AG09309 (cell line): ENCODE measurements around the gene GPR156.
"Not testable (repeated sequence)": the region's sequence is repeated elsewhere in the genome, so short reads cannot be mapped to it uniquely, and the experiment has no call there.

Experiments
- DNase-seq: peaks from one replicate; pipeline ENCODE4 v3.0.0-alpha.2; 2010; ENCODE audit warnings: low read depth
- H3K4me3 ChIP-seq: 2 replicates; pipeline ENCODE4 v1.5.1; 2011; ENCODE audit warnings: mild to moderate bottlenecking, low read depth, low read length, moderate library complexity; ENCODE audit not compliant: control insufficient read depth
- TF ChIP-seq, protein P1 (sequence below): IDR thresholded peaks from 2 replicates; pipeline ENCODE4 v1.5.1; 2011; ENCODE audit warnings: mild to moderate bottlenecking, low read depth, low read length, inconsistent platforms; ENCODE audit not compliant: insufficient read depth, control insufficient read depth; ENCODE audit errors: missing control alignments

GPR156 gene

DNA sequence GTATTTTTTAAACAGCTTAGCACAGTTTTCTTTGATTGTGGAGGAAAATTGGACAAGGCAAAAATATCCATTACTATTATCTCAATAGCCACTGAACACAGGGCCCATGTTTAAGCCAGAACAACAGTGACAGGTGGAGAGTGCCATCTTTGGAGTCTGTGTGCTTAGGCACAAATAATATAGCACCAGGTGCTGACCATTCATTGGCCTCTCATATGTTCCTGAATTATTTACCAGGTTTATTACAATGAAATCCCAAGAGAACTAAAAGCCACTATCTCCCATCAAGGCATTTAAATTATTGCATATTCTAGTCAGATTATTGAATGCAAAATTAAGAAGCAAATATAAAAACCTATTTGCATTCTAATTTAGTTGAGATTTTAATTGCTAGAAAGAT, 39.6 kb downstream of the GPR156 start:
- no peak for DNase-seq
- H3K4me3 ChIP-seq: no peak overlapping the region

DNA sequence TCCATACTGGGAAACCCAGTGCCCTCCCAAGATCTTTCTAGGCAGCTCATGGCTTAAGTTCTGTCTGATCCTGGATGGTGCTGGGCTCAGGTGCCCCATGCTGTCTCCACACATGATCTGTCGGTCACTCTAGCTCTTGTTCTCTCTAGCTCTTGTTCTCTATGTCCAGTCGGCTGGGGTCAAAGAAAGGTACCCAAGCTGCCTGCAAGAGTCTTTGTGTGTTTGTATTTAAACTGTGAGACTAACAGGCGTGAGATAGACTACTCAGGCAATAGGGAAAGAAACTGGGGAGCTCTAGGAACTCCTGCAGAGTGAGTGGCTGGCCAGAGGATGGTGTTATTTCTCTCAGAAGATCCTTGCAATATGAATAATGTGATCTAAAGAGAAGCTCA, 40.2 kb downstream of the GPR156 start:
- TF ChIP-seq, protein P1, sequence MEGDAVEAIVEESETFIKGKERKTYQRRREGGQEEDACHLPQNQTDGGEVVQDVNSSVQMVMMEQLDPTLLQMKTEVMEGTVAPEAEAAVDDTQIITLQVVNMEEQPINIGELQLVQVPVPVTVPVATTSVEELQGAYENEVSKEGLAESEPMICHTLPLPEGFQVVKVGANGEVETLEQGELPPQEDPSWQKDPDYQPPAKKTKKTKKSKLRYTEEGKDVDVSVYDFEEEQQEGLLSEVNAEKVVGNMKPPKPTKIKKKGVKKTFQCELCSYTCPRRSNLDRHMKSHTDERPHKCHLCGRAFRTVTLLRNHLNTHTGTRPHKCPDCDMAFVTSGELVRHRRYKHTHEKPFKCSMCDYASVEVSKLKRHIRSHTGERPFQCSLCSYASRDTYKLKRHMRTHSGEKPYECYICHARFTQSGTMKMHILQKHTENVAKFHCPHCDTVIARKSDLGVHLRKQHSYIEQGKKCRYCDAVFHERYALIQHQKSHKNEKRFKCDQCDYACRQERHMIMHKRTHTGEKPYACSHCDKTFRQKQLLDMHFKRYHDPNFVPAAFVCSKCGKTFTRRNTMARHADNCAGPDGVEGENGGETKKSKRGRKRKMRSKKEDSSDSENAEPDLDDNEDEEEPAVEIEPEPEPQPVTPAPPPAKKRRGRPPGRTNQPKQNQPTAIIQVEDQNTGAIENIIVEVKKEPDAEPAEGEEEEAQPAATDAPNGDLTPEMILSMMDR: no peak
- H3K4me3 ChIP-seq: no peak overlapping the region
- DNase-seq: no peak

More for the DNA sequence above, 39.6 kb downstream of the GPR156 start:
- TF ChIP-seq, protein P1: no peak

DNA sequence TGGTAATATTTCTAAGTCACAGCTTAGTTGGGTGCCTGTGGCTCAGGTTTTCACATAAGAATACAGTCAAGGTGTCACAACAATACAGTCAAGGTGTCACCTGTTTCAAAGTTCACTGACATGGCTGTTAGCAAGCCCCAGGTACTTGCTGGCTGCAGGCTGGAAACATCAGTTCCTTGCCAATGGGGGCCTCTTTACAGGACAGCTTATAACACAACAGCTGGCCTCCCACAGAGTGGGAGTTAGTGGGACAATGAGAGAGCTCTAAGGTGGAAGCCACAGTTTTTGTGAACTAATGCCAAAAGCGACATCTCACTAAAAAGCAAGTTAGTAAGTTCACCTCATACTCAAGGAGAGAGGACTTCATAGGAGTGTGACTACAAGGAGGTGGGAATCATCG, 45.4 kb downstream of the GPR156 start:
- no peak for DNase-seq
- no peak overlapping the region for H3K4me3 ChIP-seq
- TF ChIP-seq, protein P1: no peak

DNA sequence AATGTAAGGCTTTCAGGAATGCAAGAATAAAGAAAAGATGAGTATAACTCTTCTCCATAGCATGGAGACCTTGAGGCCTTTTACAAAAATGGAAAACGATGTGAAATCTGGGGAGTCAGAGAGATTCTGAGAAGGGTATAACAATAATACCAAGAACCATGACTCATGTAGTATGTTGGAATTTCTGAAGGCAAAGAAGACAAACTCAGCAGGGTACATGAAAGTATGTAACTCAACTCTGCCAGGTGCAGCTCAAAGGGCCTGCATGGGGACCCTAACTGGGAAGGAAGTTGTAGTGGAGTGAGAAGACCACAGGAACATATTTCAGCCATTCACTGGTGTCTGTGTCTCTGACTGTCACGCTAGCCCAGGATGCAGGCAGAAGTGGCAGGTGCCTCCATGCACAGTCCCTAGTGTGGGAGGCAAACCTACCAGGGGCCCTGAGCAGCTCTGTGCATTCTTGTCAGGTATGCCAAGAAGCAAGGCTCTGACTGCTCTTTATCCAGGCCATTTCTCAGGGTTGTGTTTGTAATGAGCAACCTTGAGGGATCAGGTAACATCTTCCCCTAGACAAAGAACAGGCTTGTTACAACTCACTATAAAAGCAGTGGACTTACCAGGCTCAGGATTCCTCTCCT, 57.2 kb downstream of the GPR156 start:
- DNase-seq: no peak
- TF ChIP-seq, protein P1: no peak
- no peak overlapping the region for H3K4me3 ChIP-seq

DNA sequence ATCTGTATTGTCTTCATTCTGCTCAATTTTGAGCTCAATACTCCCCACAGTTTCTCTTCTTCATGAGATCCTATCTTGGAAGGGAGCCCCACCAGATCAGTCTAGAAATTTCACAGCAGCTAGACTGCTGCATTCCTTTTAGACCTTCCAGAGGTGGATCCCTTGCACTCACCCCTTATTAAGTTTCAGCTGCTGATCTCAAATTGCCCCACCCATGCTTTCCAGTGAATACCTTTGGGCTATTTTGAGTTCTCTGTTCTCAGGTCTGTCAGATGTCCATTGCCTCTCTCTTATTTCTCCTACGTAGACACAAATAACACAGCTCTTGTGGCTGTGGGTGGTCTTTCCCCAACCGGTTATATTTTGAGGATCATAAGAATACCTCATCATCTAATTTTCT, 60.8 kb downstream of the GPR156 start:
- no peak overlapping the region for H3K4me3 ChIP-seq
- no peak for DNase-seq
- TF ChIP-seq, protein P1: no peak

GRCh38 chr3:120218981-120219380, 66.0 kb downstream of the GPR156 start:
- TF ChIP-seq, protein P1: no peak
- H3K4me3 ChIP-seq: no peak overlapping the region
- DNase-seq: no peak

- H3K4me3 ChIP-seq, DNase-seq: not testable (repeated sequence)
Measured at GRCh38 chr3:120216633-120217032, 68.4 kb downstream of the GPR156 start.
